ENCODE data around the gene LAMC3. TPM values are rescaled to one million over a fixed set of nuclear protein-coding genes. Genes with fewer than 3 reads are reported as not detected.

The LAMC3 gene
- under 0.01 TPM in 1 of 2 replicates, not detected in the other for total RNA-seq

DNA sequence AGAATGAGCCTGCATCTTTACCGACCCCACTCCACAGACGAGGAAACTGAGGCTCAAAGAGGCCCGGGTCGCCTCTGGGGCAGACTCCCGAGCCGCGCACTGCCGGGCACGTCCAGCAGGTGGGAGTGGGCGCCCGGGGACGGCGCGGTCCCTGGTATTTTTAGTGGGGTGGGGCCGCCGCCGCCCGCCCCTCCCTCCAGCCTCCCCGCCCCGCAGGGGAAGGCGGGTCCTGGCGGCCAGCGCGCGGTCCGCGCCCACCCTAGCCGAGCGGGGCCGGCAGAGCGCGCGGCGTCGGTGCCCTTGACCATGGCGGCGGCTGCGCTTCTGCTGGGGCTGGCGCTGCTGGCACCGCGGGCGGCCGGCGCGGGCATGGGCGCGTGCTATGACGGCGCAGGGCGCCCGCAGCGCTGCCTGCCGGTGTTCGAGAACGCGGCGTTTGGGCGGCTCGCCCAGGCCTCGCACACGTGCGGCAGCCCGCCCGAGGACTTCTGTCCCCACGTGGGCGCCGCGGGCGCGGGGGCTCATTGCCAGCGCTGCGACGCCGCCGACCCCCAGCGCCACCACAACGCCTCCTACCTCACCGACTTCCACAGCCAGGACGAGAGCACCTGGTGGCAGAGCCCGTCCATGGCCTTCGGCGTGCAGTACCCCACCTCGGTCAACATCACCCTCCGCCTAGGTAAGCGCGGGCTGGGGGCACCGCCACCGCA is at the start of gene LAMC3:
Gene LAMC3, plus strand, starts transcription at position 266 of the 710 bp plus-strand sequence. Its CDS starts 41 bp downstream, at position 307.
- H3K9me3 ChIP-seq (ENCODE audit: low read depth, low read length) = no peaks in the 10 kb centered on the region
- TF ChIP-seq, protein P1, sequence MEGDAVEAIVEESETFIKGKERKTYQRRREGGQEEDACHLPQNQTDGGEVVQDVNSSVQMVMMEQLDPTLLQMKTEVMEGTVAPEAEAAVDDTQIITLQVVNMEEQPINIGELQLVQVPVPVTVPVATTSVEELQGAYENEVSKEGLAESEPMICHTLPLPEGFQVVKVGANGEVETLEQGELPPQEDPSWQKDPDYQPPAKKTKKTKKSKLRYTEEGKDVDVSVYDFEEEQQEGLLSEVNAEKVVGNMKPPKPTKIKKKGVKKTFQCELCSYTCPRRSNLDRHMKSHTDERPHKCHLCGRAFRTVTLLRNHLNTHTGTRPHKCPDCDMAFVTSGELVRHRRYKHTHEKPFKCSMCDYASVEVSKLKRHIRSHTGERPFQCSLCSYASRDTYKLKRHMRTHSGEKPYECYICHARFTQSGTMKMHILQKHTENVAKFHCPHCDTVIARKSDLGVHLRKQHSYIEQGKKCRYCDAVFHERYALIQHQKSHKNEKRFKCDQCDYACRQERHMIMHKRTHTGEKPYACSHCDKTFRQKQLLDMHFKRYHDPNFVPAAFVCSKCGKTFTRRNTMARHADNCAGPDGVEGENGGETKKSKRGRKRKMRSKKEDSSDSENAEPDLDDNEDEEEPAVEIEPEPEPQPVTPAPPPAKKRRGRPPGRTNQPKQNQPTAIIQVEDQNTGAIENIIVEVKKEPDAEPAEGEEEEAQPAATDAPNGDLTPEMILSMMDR (IDR thresholded peaks at IDR 0.05; ENCODE audit: extremely low read depth, low read depth, low read length) = peak; percentile 11
- H3K4me3 ChIP-seq (ENCODE audit: insufficient read depth, low read length) = peak within 1 kb of the TSS; percentile 42
- H3K79me2 ChIP-seq (ENCODE audit: insufficient read depth, low read length) = no peaks in the 10 kb centered on the region
- DNase-seq (ENCODE audit: insufficient read length, low spot score, missing footprints) = peak; percentile 91
- H3K4me2 ChIP-seq (ENCODE audit: insufficient read depth, low read length) = peak within 1 kb of the TSS; percentile 48
- no peaks in the 10 kb centered on the region for H3K4me1 ChIP-seq (ENCODE audit: insufficient read depth, low read length)
- H3K27me3 ChIP-seq (ENCODE audit: insufficient read depth, low read length) = peaks cover 46% of the 10 kb centered on the region
- peak within 1 kb of the TSS; percentile 51 for H2AFZ ChIP-seq (ENCODE audit: low read length)
- H4K20me1 ChIP-seq (ENCODE audit: insufficient read depth, low read length) = no peaks in the 10 kb centered on the region
- H3K36me3 ChIP-seq (ENCODE audit: insufficient read depth, low read length) = no peaks in the 10 kb centered on the region
- no peak within 1 kb of the TSS for H3K27ac ChIP-seq (ENCODE audit: low read depth, low read length)

DNA sequence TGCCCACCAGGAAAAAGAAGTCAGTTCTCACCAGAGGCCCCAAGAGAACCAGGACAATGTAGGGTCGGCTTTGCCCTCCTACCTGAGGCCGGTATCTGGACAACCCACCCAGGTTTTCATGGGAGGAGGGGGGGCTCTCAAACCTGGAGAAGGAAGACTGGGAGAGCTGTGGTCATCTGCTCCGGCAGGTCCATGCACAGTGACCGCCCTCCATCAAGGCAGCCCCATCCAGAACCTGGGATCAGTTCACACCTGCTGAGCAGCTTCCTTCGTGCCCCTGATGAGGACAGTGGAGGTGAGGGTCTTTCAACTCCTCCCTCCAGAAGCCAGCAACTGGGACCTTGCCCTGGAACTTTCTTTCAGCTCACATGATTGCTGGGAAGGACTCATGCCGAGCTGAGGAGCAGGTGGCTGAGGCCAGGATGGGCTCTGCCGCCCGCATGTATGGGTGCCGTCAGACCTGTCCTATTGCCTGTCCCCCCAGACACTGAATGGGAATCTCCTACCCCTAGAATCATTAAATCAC is 49.1 kb upstream of the LAMC3 start:
- no peak overlapping the region for H3K4me3 ChIP-seq (ENCODE audit: insufficient read depth, low read length)
- no peak overlapping the region for H3K27ac ChIP-seq (ENCODE audit: low read depth, low read length)
- no peaks in the 10 kb centered on the region for H3K36me3 ChIP-seq (ENCODE audit: insufficient read depth, low read length)
- peaks cover 13% of the 10 kb centered on the region for H3K4me1 ChIP-seq (ENCODE audit: insufficient read depth, low read length)
- H3K4me2 ChIP-seq (ENCODE audit: insufficient read depth, low read length) = no peak overlapping the region
- DNase-seq (ENCODE audit: insufficient read length, low spot score, missing footprints) = no peak
- H4K20me1 ChIP-seq (ENCODE audit: insufficient read depth, low read length) = no peaks in the 10 kb centered on the region
- H3K79me2 ChIP-seq (ENCODE audit: insufficient read depth, low read length) = no peaks in the 10 kb centered on the region
- peaks cover 3% of the 10 kb centered on the region for H3K9me3 ChIP-seq (ENCODE audit: low read depth, low read length)
- TF ChIP-seq, protein P1 (IDR thresholded peaks at IDR 0.05; ENCODE audit: extremely low read depth, low read depth, low read length) = no peak
- no peak overlapping the region for H2AFZ ChIP-seq (ENCODE audit: low read length)
- peaks cover 23% of the 10 kb centered on the region for H3K27me3 ChIP-seq (ENCODE audit: insufficient read depth, low read length)

DNA sequence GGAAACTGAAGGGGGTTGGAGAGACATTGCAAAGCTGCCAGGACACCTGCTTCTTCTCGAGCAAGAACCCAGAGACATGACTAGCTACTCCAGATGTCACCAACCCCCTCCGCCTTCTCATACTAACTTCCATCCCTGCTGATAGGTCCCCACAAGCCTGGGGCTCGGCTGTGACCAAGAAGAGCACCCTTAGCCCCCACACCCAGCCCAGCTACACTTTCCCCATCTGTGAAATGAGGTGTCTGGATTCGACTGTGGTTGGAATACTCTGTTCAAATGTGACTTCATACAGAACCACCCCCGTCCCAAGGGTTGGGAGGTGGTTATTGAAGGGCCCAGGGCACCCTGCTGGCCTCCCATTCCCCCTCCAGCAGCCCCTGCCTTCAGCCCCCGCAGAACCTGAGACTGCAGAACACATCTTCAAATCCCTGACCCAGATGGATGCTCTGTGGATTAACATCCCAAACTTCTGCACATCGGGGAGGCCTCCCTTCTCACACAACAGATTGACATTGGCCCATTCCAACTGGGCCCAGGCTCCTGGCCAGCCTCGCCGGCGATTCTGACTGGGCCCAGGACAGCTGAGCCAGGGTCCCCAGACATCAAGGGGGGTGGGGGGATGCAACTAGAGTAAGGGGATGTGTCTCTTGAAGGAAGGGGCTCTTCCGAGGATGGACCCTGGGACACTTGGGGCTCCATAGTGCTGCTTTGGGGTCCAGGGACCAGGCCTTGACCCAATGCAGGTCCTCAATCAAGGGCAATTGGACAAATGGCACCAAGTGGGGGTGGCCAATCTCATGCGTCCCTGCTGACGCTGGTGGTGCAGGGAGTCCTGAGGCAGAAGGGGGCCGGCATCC is 48.2 kb upstream of the LAMC3 start:
- TF ChIP-seq, protein P1 (IDR thresholded peaks at IDR 0.05; ENCODE audit: extremely low read depth, low read depth, low read length) = no peak
- Histone ChIP-seq H3K4me3 (ENCODE audit: insufficient read depth, low read length) (no peak overlapping the region), H3K79me2 (ENCODE audit: insufficient read depth, low read length) (no peaks in the 10 kb centered on the region), H3K9me3 (ENCODE audit: low read depth, low read length) (peaks cover 3% of the 10 kb centered on the region), H3K4me1 (ENCODE audit: insufficient read depth, low read length) (peaks cover 13% of the 10 kb centered on the region), H3K36me3 (ENCODE audit: insufficient read depth, low read length) (no peaks in the 10 kb centered on the region), H3K27ac (ENCODE audit: low read depth, low read length) (no peak overlapping the region), H3K4me2 (ENCODE audit: insufficient read depth, low read length) (no peak overlapping the region), H4K20me1 (ENCODE audit: insufficient read depth, low read length) (no peaks in the 10 kb centered on the region), H3K27me3 (ENCODE audit: insufficient read depth, low read length) (peaks cover 19% of the 10 kb centered on the region), H2AFZ (ENCODE audit: low read length) (no peak overlapping the region)
- no peak for DNase-seq (ENCODE audit: insufficient read length, low spot score, missing footprints)
